ENCODE results near the gene CD47.

Gene CD47

GRCh38 chr3:108006077-108006771, 84.6 kb downstream of the CD47 start:
- Histone ChIP-seq H3K14ac (ENCODE audit: low read length) (no peak overlapping the region), H2BK5ac (ENCODE audit: low read length) (no peak overlapping the region), H2AK5ac (ENCODE audit: low read depth, low read length) (no peak overlapping the region), H3K4me2 (ENCODE audit: insufficient read depth, low read length, poor library complexity, severe bottlenecking) (no peak overlapping the region), H3K9me3 (replicated peaks in 1 of 2; ENCODE audit: control insufficient read depth in 2 of 2, insufficient read depth in 1 of 2, low read depth in 1 of 2, low read length in 2 of 2) (no peaks in the 10 kb centered on the region), H3K36me3 (replicated peaks in 1 of 2; ENCODE audit: control insufficient read depth in 2 of 2, insufficient read depth in 2 of 2, low read length in 2 of 2) (no peaks in the 10 kb centered on the region), H4K91ac (ENCODE audit: low read depth, low read length, poor library complexity) (no peak overlapping the region), H3K4me3 (ENCODE audit: low read length in 2 of 2) (no peak overlapping the region), H3K27ac (replicated peaks; ENCODE audit: low read length) (no peak overlapping the region), H3K79me1 (ENCODE audit: low read depth, low read length) (no peaks in the 10 kb centered on the region), H2BK120ac (ENCODE audit: low read depth, low read length) (no peak overlapping the region), H3K4me1 (ENCODE audit: control insufficient read depth in 2 of 2, insufficient read depth in 1 of 2, low read depth in 1 of 2, low read length in 2 of 2) (peaks cover 0 to 2% of the 10 kb centered on the region in 2 donors), H3K9ac (ENCODE audit: low read depth, low read length, poor library complexity) (no peak overlapping the region), H3K23ac (ENCODE audit: low read depth, low read length, poor library complexity) (no peak overlapping the region), H2BK12ac (ENCODE audit: low read length) (no peak overlapping the region), H3K27me3 (ENCODE audit: control insufficient read depth in 3 of 3, insufficient read depth in 3 of 3, low read depth in 1 of 3, low read length in 3 of 3) (no peaks in the 10 kb centered on the region), H2AFZ (ENCODE audit: low read length) (no peak overlapping the region), H3K18ac (ENCODE audit: low read length) (no peak overlapping the region), H2BK15ac (ENCODE audit: low read length) (no peak overlapping the region), H3K4ac (ENCODE audit: low read length) (no peak overlapping the region), H4K8ac (ENCODE audit: low read depth, low read length) (no peak overlapping the region)
- no peak for DNase-seq (ENCODE audit: low spot score)
- WGBS, 2 donors (ENCODE audit: extremely low coverage in 2 of 2, insufficient read length in 2 of 2, insufficient replicate concordance in 1 of 2), result no CpG with 5 or more reads among the region's 11 CpGs

- H3K36me3 ChIP-seq (replicated peaks in 1 of 2; ENCODE audit: control insufficient read depth in 2 of 2, insufficient read depth in 2 of 2, low read length in 2 of 2), result no peaks in the 10 kb centered on the region
- no peak overlapping the region for H3K23ac ChIP-seq (ENCODE audit: low read depth, low read length, poor library complexity)
- H3K4me2 ChIP-seq (ENCODE audit: insufficient read depth, low read length, poor library complexity, severe bottlenecking), result no peak overlapping the region
- no peak overlapping the region for H2AFZ ChIP-seq (ENCODE audit: low read length)
- H3K18ac ChIP-seq (ENCODE audit: low read length), result no peak overlapping the region
- H3K4ac ChIP-seq (ENCODE audit: low read length), result no peak overlapping the region
- H2AK5ac ChIP-seq (ENCODE audit: low read depth, low read length), result no peak overlapping the region
- H3K9me3 ChIP-seq (replicated peaks in 1 of 2; ENCODE audit: control insufficient read depth in 2 of 2, insufficient read depth in 1 of 2, low read depth in 1 of 2, low read length in 2 of 2), result no peaks in the 10 kb centered on the region
- H3K27ac ChIP-seq (replicated peaks; ENCODE audit: low read length), result no peak overlapping the region
- no peak overlapping the region for H3K14ac ChIP-seq (ENCODE audit: low read length)
- no peak overlapping the region for H2BK120ac ChIP-seq (ENCODE audit: low read depth, low read length)
- H3K4me1 ChIP-seq (ENCODE audit: control insufficient read depth in 2 of 2, insufficient read depth in 1 of 2, low read depth in 1 of 2, low read length in 2 of 2), result peaks cover 0 to 2% of the 10 kb centered on the region in 2 donors
- no peak overlapping the region for H4K8ac ChIP-seq (ENCODE audit: low read depth, low read length)
- no peak overlapping the region for H2BK15ac ChIP-seq (ENCODE audit: low read length)
- no peak for DNase-seq (ENCODE audit: low spot score)
- H2BK12ac ChIP-seq (ENCODE audit: low read length), result no peak overlapping the region
- no CpG with 5 or more reads among the region's 9 CpGs for WGBS, 2 donors (ENCODE audit: extremely low coverage in 2 of 2, insufficient read length in 2 of 2, insufficient replicate concordance in 1 of 2)
- no peak overlapping the region for H3K9ac ChIP-seq (ENCODE audit: low read depth, low read length, poor library complexity)
- H4K91ac ChIP-seq (ENCODE audit: low read depth, low read length, poor library complexity), result no peak overlapping the region
- no peak overlapping the region for H3K4me3 ChIP-seq (ENCODE audit: low read length in 2 of 2)
- H3K27me3 ChIP-seq (ENCODE audit: control insufficient read depth in 3 of 3, insufficient read depth in 3 of 3, low read depth in 1 of 3, low read length in 3 of 3), result no peaks in the 10 kb centered on the region
- no peaks in the 10 kb centered on the region for H3K79me1 ChIP-seq (ENCODE audit: low read depth, low read length)
- H2BK5ac ChIP-seq (ENCODE audit: low read length), result no peak overlapping the region
Observed at GRCh38 chr3:108004647-108005046, 86.2 kb downstream of the CD47 start.

GRCh38 chr3:108001457-108001856, 89.4 kb downstream of the CD47 start:
- Histone ChIP-seq H3K9me3 (replicated peaks in 1 of 2; ENCODE audit: control insufficient read depth in 2 of 2, insufficient read depth in 1 of 2, low read depth in 1 of 2, low read length in 2 of 2) (no peaks in the 10 kb centered on the region), H2BK120ac (ENCODE audit: low read depth, low read length) (no peak overlapping the region), H3K27ac (replicated peaks; ENCODE audit: low read length) (no peak overlapping the region), H2BK12ac (ENCODE audit: low read length) (no peak overlapping the region), H3K27me3 (ENCODE audit: control insufficient read depth in 3 of 3, insufficient read depth in 3 of 3, low read depth in 1 of 3, low read length in 3 of 3) (no peaks in the 10 kb centered on the region), H4K91ac (ENCODE audit: low read depth, low read length, poor library complexity) (no peak overlapping the region), H2BK15ac (ENCODE audit: low read length) (no peak overlapping the region), H3K4me1 (ENCODE audit: control insufficient read depth in 2 of 2, insufficient read depth in 1 of 2, low read depth in 1 of 2, low read length in 2 of 2) (peaks cover 0 to 2% of the 10 kb centered on the region in 2 donors), H3K4ac (ENCODE audit: low read length) (no peak overlapping the region), H3K36me3 (replicated peaks in 1 of 2; ENCODE audit: control insufficient read depth in 2 of 2, insufficient read depth in 2 of 2, low read length in 2 of 2) (no peaks in the 10 kb centered on the region), H4K8ac (ENCODE audit: low read depth, low read length) (no peak overlapping the region), H3K4me2 (ENCODE audit: insufficient read depth, low read length, poor library complexity, severe bottlenecking) (no peak overlapping the region), H2AK5ac (ENCODE audit: low read depth, low read length) (no peak overlapping the region), H3K4me3 (ENCODE audit: low read length in 2 of 2) (no peak overlapping the region), H3K23ac (ENCODE audit: low read depth, low read length, poor library complexity) (no peak overlapping the region), H2BK5ac (ENCODE audit: low read length) (no peak overlapping the region), H3K9ac (ENCODE audit: low read depth, low read length, poor library complexity) (no peak overlapping the region), H3K14ac (ENCODE audit: low read length) (no peak overlapping the region), H2AFZ (ENCODE audit: low read length) (no peak overlapping the region), H3K79me1 (ENCODE audit: low read depth, low read length) (no peaks in the 10 kb centered on the region), H3K18ac (ENCODE audit: low read length) (no peak overlapping the region)
- no CpG with 5 or more reads among the region's 1 CpG for WGBS, 2 donors (ENCODE audit: extremely low coverage in 2 of 2, insufficient read length in 2 of 2, insufficient replicate concordance in 1 of 2)
- no peak for DNase-seq (ENCODE audit: low spot score)

GRCh38 chr3:107999215-107999775, 91.5 kb downstream of the CD47 start:
- Histone ChIP-seq H3K4me3 (ENCODE audit: low read length in 2 of 2) (no peak overlapping the region), H2BK15ac (ENCODE audit: low read length) (no peak overlapping the region), H3K4ac (ENCODE audit: low read length) (no peak overlapping the region), H4K91ac (ENCODE audit: low read depth, low read length, poor library complexity) (no peak overlapping the region), H4K8ac (ENCODE audit: low read depth, low read length) (no peak overlapping the region), H2AK5ac (ENCODE audit: low read depth, low read length) (no peak overlapping the region), H3K23ac (ENCODE audit: low read depth, low read length, poor library complexity) (no peak overlapping the region), H3K36me3 (replicated peaks in 1 of 2; ENCODE audit: control insufficient read depth in 2 of 2, insufficient read depth in 2 of 2, low read length in 2 of 2) (no peaks in the 10 kb centered on the region), H2AFZ (ENCODE audit: low read length) (no peak overlapping the region), H3K27me3 (ENCODE audit: control insufficient read depth in 3 of 3, insufficient read depth in 3 of 3, low read depth in 1 of 3, low read length in 3 of 3) (no peaks in the 10 kb centered on the region), H3K27ac (replicated peaks; ENCODE audit: low read length) (no peak overlapping the region), H3K4me1 (ENCODE audit: control insufficient read depth in 2 of 2, insufficient read depth in 1 of 2, low read depth in 1 of 2, low read length in 2 of 2) (no peaks in the 10 kb centered on the region), H2BK12ac (ENCODE audit: low read length) (no peak overlapping the region), H2BK120ac (ENCODE audit: low read depth, low read length) (no peak overlapping the region), H3K9ac (ENCODE audit: low read depth, low read length, poor library complexity) (no peak overlapping the region), H2BK5ac (ENCODE audit: low read length) (no peak overlapping the region), H3K18ac (ENCODE audit: low read length) (no peak overlapping the region), H3K9me3 (replicated peaks in 1 of 2; ENCODE audit: control insufficient read depth in 2 of 2, insufficient read depth in 1 of 2, low read depth in 1 of 2, low read length in 2 of 2) (no peaks in the 10 kb centered on the region), H3K79me1 (ENCODE audit: low read depth, low read length) (no peaks in the 10 kb centered on the region), H3K14ac (ENCODE audit: low read length) (no peak overlapping the region), H3K4me2 (ENCODE audit: insufficient read depth, low read length, poor library complexity, severe bottlenecking) (no peak overlapping the region)
- no peak for DNase-seq (ENCODE audit: low spot score)
- WGBS, 2 donors (ENCODE audit: extremely low coverage in 2 of 2, insufficient read length in 2 of 2, insufficient replicate concordance in 1 of 2), result no CpG with 5 or more reads among the region's 5 CpGs
